ENCODE data around the gene GPR137C. TPM values are rescaled to one million over a fixed set of nuclear protein-coding genes. Genes with fewer than 3 reads are reported as not detected.

Gene GPR137C
- total and polyA plus RNA-seq, 2 experiments from 2014 or later, result 1.7 to 2.7 TPM

DNA sequence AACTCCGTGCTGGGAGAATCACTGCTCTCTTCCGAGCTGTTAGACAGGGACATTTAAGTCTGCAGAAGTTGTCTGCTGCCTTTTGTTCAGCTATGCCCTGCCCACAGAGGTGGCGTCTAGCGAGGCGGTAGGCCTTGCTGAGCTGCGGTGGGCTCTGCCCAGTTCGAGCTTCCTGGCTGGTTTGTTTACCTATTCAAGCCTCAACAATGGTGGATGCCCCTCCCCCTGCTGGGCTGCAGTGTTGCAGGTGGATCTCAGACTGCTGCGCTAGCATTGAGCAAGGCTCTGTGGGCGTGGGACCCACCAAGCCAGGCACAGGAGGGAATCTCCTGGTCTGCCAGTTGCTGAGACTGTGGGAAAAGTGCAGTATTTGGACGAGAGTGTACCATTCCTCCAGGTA is 43.7 kb downstream of the GPR137C start:
- no peak for DNase-seq (ENCODE audit: low read depth in 1 of 2, low spot score in 1 of 2)
- no peaks in the 10 kb centered on the region for H3K36me3 ChIP-seq
- H3K4me3 ChIP-seq, result no peak overlapping the region
- TF ChIP-seq, protein P1, sequence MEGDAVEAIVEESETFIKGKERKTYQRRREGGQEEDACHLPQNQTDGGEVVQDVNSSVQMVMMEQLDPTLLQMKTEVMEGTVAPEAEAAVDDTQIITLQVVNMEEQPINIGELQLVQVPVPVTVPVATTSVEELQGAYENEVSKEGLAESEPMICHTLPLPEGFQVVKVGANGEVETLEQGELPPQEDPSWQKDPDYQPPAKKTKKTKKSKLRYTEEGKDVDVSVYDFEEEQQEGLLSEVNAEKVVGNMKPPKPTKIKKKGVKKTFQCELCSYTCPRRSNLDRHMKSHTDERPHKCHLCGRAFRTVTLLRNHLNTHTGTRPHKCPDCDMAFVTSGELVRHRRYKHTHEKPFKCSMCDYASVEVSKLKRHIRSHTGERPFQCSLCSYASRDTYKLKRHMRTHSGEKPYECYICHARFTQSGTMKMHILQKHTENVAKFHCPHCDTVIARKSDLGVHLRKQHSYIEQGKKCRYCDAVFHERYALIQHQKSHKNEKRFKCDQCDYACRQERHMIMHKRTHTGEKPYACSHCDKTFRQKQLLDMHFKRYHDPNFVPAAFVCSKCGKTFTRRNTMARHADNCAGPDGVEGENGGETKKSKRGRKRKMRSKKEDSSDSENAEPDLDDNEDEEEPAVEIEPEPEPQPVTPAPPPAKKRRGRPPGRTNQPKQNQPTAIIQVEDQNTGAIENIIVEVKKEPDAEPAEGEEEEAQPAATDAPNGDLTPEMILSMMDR (IDR thresholded peaks at IDR 0.05; ENCODE audit: low read depth, low read length), result no peak
- no peaks in the 10 kb centered on the region for H3K9me3 ChIP-seq (ENCODE audit: low read depth)
- H3K27ac ChIP-seq, result no peak overlapping the region
- H3K27me3 ChIP-seq, result no peaks in the 10 kb centered on the region
- no peaks in the 10 kb centered on the region for H3K4me1 ChIP-seq (ENCODE audit: low read depth)

DNA sequence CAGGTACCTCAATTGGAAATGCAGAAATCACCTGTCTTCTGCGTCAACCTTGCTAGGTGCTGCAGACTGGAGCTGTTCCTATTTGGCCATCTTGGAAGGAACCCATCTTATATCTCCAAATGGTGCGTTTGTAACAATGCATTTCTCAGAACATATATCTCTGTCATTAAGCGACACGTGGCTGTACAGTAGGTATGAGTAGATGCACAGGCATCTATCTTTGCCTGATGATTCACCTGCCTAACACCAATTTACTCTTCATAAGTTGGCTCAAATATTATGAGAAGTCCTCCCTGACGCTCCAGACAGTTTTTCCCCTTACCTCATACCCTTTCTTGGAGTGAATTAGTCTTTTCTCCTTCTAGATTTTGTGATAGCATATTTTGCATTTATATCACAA is 44.2 kb downstream of the GPR137C start:
- Histone ChIP-seq H3K4me3 (no peak overlapping the region), H3K36me3 (no peaks in the 10 kb centered on the region), H3K4me1 (ENCODE audit: low read depth) (no peaks in the 10 kb centered on the region), H3K9me3 (ENCODE audit: low read depth) (no peaks in the 10 kb centered on the region), H3K27ac (no peak overlapping the region), H3K27me3 (no peaks in the 10 kb centered on the region)
- DNase-seq (ENCODE audit: low read depth in 1 of 2, low spot score in 1 of 2), result no peak
- TF ChIP-seq, protein P1 (IDR thresholded peaks at IDR 0.05; ENCODE audit: low read depth, low read length), result no peak

- Histone ChIP-seq H3K27me3 (no peaks in the 10 kb centered on the region), H3K4me3 (no peak overlapping the region), H3K9me3 (ENCODE audit: low read depth) (no peaks in the 10 kb centered on the region), H3K36me3 (no peaks in the 10 kb centered on the region), H3K27ac (no peak overlapping the region), H3K4me1 (ENCODE audit: low read depth) (no peaks in the 10 kb centered on the region)
- TF ChIP-seq, protein P1 (IDR thresholded peaks at IDR 0.05; ENCODE audit: low read depth, low read length), result no peak
- DNase-seq (ENCODE audit: low read depth in 1 of 2, low spot score in 1 of 2), result no peak
Measured at GRCh38 chr14:52598568-52598967, 45.9 kb downstream of the GPR137C start.

- TF ChIP-seq, protein P1 (IDR thresholded peaks at IDR 0.05; ENCODE audit: low read depth, low read length), result no peak
- H3K4me3 ChIP-seq, result no peak overlapping the region
- no peaks in the 10 kb centered on the region for H3K36me3 ChIP-seq
- no peaks in the 10 kb centered on the region for H3K9me3 ChIP-seq (ENCODE audit: low read depth)
- no peaks in the 10 kb centered on the region for H3K27me3 ChIP-seq
- H3K4me1 ChIP-seq (ENCODE audit: low read depth), result no peaks in the 10 kb centered on the region
- H3K27ac ChIP-seq, result no peak overlapping the region
- DNase-seq (ENCODE audit: low read depth in 1 of 2, low spot score in 1 of 2), result no peak
Measured at GRCh38 chr14:52599974-52600373, 47.3 kb downstream of the GPR137C start.

DNA sequence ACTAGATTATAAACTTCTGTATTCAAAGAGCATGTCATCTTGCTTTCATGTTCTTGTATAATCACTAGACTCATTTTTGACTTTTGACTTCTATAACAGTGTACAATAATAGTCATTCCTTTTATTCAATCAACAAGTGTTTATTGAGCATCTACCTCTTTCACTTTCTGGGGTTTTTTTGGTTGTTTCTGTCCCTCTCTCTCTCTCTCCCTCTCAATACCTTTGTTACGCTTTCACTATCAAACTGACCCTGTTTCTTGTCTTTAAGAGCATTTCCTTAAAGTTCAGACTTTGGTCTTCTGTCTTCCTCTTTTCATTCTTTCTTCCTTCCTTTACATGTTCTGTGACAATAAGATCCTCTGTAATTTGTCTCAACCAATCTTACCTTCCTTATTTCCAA is 49.5 kb downstream of the GPR137C start:
- TF ChIP-seq, protein P1 (IDR thresholded peaks at IDR 0.05; ENCODE audit: low read depth, low read length), result no peak
- H3K36me3 ChIP-seq, result no peaks in the 10 kb centered on the region
- no peaks in the 10 kb centered on the region for H3K27me3 ChIP-seq
- H3K4me1 ChIP-seq (ENCODE audit: low read depth), result no peaks in the 10 kb centered on the region
- no peaks in the 10 kb centered on the region for H3K9me3 ChIP-seq (ENCODE audit: low read depth)
- no peak overlapping the region for H3K27ac ChIP-seq
- no peak for DNase-seq (ENCODE audit: low read depth in 1 of 2, low spot score in 1 of 2)
- no peak overlapping the region for H3K4me3 ChIP-seq

DNA sequence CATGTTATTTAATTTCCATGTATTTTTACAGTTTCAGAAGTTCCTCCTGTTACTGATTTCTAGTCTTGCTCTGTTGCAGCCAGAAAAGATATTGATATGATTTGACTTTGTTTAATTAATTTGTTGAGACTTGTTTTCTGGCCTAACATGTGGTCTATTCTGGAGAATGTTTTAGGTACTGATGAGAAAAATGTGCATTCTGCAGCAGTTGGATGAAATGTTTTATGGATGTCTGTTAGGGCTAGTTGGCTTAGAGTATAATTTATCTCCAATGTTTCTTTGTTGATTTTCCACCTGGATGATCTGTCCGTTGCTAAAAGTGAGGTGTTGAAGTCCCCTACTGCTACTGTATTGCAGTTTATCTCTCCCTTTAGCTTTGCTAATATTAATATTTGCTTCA is 54.4 kb downstream of the GPR137C start:
- TF ChIP-seq, protein P1 (IDR thresholded peaks at IDR 0.05; ENCODE audit: low read depth, low read length), result no peak
- H3K27me3 ChIP-seq, result no peaks in the 10 kb centered on the region
- no peak for DNase-seq (ENCODE audit: low read depth in 1 of 2, low spot score in 1 of 2)

More for the DNA sequence above, 54.4 kb downstream of the GPR137C start:
- Histone ChIP-seq H3K36me3 (no peaks in the 10 kb centered on the region), H3K9me3 (ENCODE audit: low read depth) (no peaks in the 10 kb centered on the region), H3K4me1 (ENCODE audit: low read depth) (no peaks in the 10 kb centered on the region), H3K4me3 (no peak overlapping the region), H3K27ac (no peak overlapping the region)
